Memory B cell (primary cell): ENCODE data around the gene FARP2.

ENCODE experiments used
- ATAC-seq: fragments of 150-1000 bp; cut with Tn5 transposase; 2 replicates; pipeline ENCODE4 v1.10.0; 2021; ENCODE audit warnings: low read depth, mild to moderate bottlenecking, moderate library complexity
- DNase-seq, 2 donors: peaks; one replicate each; pipeline ENCODE4 v3.0.0; 2022; ENCODE audit warnings: low spot score in 2 of 2
- H3K27ac Mint-ChIP-seq: one replicate; pipeline ENCODE4 v1.8.0; 2022; ENCODE audit warnings: mild to moderate bottlenecking, moderate library complexity, mixed read lengths
- H3K27me3 Mint-ChIP-seq: one replicate; pipeline ENCODE4 v1.8.0; 2022; ENCODE audit warnings: mixed read lengths
- H3K36me3 Mint-ChIP-seq: one replicate; pipeline ENCODE4 v1.8.0; 2022; ENCODE audit warnings: mild to moderate bottlenecking, mixed read lengths
- H3K4me1 Mint-ChIP-seq: one replicate; pipeline ENCODE4 v1.8.0; 2022; ENCODE audit warnings: mixed read lengths
- H3K4me3 Mint-ChIP-seq: one replicate; pipeline ENCODE4 v1.8.0; 2022; ENCODE audit warnings: mild to moderate bottlenecking, moderate library complexity, mixed read lengths
- H3K9me3 Mint-ChIP-seq: one replicate; pipeline ENCODE4 v1.8.0; 2022; ENCODE audit warnings: mixed read lengths

Gene FARP2

GRCh38 chr2:241339839-241340630 is 16.1 kb upstream of the FARP2 start:
- Mint-ChIP-seq H3K27me3 (no peaks in the 10 kb centered on the region), H3K9me3 (no peaks in the 10 kb centered on the region), H3K36me3 (peaks cover 31% of the 10 kb centered on the region), H3K4me3 (no peak overlapping the region), H3K27ac (no peak overlapping the region), H3K4me1 (peaks cover 15% of the 10 kb centered on the region)
- DNase-seq, result no peak
- no peak for ATAC-seq

- ATAC-seq (no peak), DNase-seq (no peak)
- Mint-ChIP-seq H3K4me1 (peaks cover 14% of the 10 kb centered on the region), H3K36me3 (peaks cover 31% of the 10 kb centered on the region), H3K9me3 (no peaks in the 10 kb centered on the region), H3K27me3 (no peaks in the 10 kb centered on the region), H3K27ac (no peak overlapping the region), H3K4me3 (no peak overlapping the region)
Measured at GRCh38 chr2:241340631-241341163, 15.4 kb upstream of the FARP2 start.

- Mint-ChIP-seq H3K9me3 (no peaks in the 10 kb centered on the region), H3K36me3 (peaks cover 33% of the 10 kb centered on the region), H3K4me1 (peaks cover 5% of the 10 kb centered on the region), H3K27ac (no peak overlapping the region), H3K4me3 (no peak overlapping the region), H3K27me3 (no peaks in the 10 kb centered on the region)
- DNase-seq, result no peak
- ATAC-seq, result no peak
Measured at GRCh38 chr2:241344925-241345651, 11.0 kb upstream of the FARP2 start.

GRCh38 chr2:241349941-241350340 is 6.1 kb upstream of the FARP2 start:
- no peaks in the 10 kb centered on the region for H3K9me3 Mint-ChIP-seq
- H3K36me3 Mint-ChIP-seq, result peaks cover 23% of the 10 kb centered on the region
- H3K4me1 Mint-ChIP-seq, result peaks cover 4% of the 10 kb centered on the region
- DNase-seq (no peak), ATAC-seq (no peak)
- no peak overlapping the region for H3K27ac Mint-ChIP-seq
- no peak overlapping the region for H3K4me3 Mint-ChIP-seq
- no peaks in the 10 kb centered on the region for H3K27me3 Mint-ChIP-seq

GRCh38 chr2:241350530-241350877 is 5.6 kb upstream of the FARP2 start:
- Mint-ChIP-seq H3K4me1 (peaks cover 5% of the 10 kb centered on the region), H3K4me3 (no peak overlapping the region), H3K9me3 (no peaks in the 10 kb centered on the region), H3K27me3 (no peaks in the 10 kb centered on the region), H3K36me3 (peaks cover 23% of the 10 kb centered on the region), H3K27ac (peak overlapping the region; percentile 45)
- DNase-seq (no peak), ATAC-seq (no peak)

GRCh38 chr2:241350878-241351639 is 5.0 kb upstream of the FARP2 start:
- Mint-ChIP-seq H3K4me1 (peaks cover 5% of the 10 kb centered on the region), H3K27me3 (no peaks in the 10 kb centered on the region), H3K36me3 (peaks cover 21% of the 10 kb centered on the region), H3K27ac (peak overlapping the region; percentile 45), H3K4me3 (no peak overlapping the region), H3K9me3 (no peaks in the 10 kb centered on the region)
- DNase-seq (no peak), ATAC-seq (no peak)

- Mint-ChIP-seq H3K4me3 (no peak overlapping the region), H3K9me3 (no peaks in the 10 kb centered on the region), H3K27ac (no peak overlapping the region), H3K27me3 (no peaks in the 10 kb centered on the region), H3K36me3 (peaks cover 20% of the 10 kb centered on the region), H3K4me1 (peaks cover 5% of the 10 kb centered on the region)
- ATAC-seq (no peak), DNase-seq (no peak)
Measured at GRCh38 chr2:241351640-241352031, 4.4 kb upstream of the FARP2 start.

GRCh38 chr2:241352227-241352626 is 3.9 kb upstream of the FARP2 start:
- H3K36me3 Mint-ChIP-seq, result peaks cover 20% of the 10 kb centered on the region
- no peak overlapping the region for H3K27ac Mint-ChIP-seq

GRCh38 chr2:241354668-241355658 is 1.1 kb upstream of the FARP2 start:
- peak; percentile 13 for ATAC-seq
- Mint-ChIP-seq H3K9me3 (no peaks in the 10 kb centered on the region), H3K4me1 (peaks cover 25% of the 10 kb centered on the region), H3K27me3 (no peaks in the 10 kb centered on the region), H3K36me3 (peaks cover 13% of the 10 kb centered on the region), H3K4me3 (peak overlapping the region; percentile 11), H3K27ac (peak overlapping the region; percentile 24)
- peak; percentile 70 to 72 for DNase-seq

More at GRCh38 chr2:241352227-241352626, 3.9 kb upstream of the FARP2 start:
- DNase-seq (no peak), ATAC-seq (no peak)
- H3K4me1 Mint-ChIP-seq, result peaks cover 9% of the 10 kb centered on the region
- no peaks in the 10 kb centered on the region for H3K9me3 Mint-ChIP-seq
- H3K27me3 Mint-ChIP-seq, result no peaks in the 10 kb centered on the region
- H3K4me3 Mint-ChIP-seq, result no peak overlapping the region

- H3K9me3 Mint-ChIP-seq, result no peaks in the 10 kb centered on the region
- H3K4me3 Mint-ChIP-seq, result peak overlapping the region; percentile 89
- H3K36me3 Mint-ChIP-seq, result peaks cover 7% of the 10 kb centered on the region
- peaks cover 35% of the 10 kb centered on the region for H3K4me1 Mint-ChIP-seq
- H3K27me3 Mint-ChIP-seq, result no peaks in the 10 kb centered on the region
- peak overlapping the region; percentile 87 for H3K27ac Mint-ChIP-seq
- no peak for ATAC-seq
- no peak for DNase-seq
Measured at GRCh38 chr2:241356871-241357260, 781 bp downstream of the FARP2 start.

- Mint-ChIP-seq H3K36me3 (peaks cover 4% of the 10 kb centered on the region), H3K4me3 (peak overlapping the region; percentile 89), H3K4me1 (peaks cover 35% of the 10 kb centered on the region), H3K9me3 (no peaks in the 10 kb centered on the region), H3K27me3 (no peaks in the 10 kb centered on the region), H3K27ac (peak overlapping the region; percentile 87)
- ATAC-seq, result no peak
- no peak for DNase-seq
Measured at GRCh38 chr2:241357531-241357930, 1.4 kb downstream of the FARP2 start.

- Mint-ChIP-seq H3K9me3 (no peaks in the 10 kb centered on the region), H3K27me3 (no peaks in the 10 kb centered on the region), H3K4me1 (peaks cover 39% of the 10 kb centered on the region), H3K4me3 (peak overlapping the region; percentile 89), H3K36me3 (peaks cover 2% of the 10 kb centered on the region), H3K27ac (peak overlapping the region; percentile 96)
- ATAC-seq (peak; percentile 64), DNase-seq (peak; percentile 34 to 65)
Measured at GRCh38 chr2:241358470-241358869, 2.4 kb downstream of the FARP2 start.

- peaks cover 44% of the 10 kb centered on the region for H3K4me1 Mint-ChIP-seq
- H3K27ac Mint-ChIP-seq, result peak overlapping the region; percentile 96
- no peaks in the 10 kb centered on the region for H3K27me3 Mint-ChIP-seq
- peaks cover 8% of the 10 kb centered on the region for H3K36me3 Mint-ChIP-seq
- DNase-seq (no peak), ATAC-seq (no peak)
- no peaks in the 10 kb centered on the region for H3K9me3 Mint-ChIP-seq
- peak overlapping the region; percentile 46 for H3K4me3 Mint-ChIP-seq
Measured at GRCh38 chr2:241359481-241360045, 3.5 kb downstream of the FARP2 start.
